OCI-LY7 (cell line): Measurements from ENCODE around the gene STN1. TPM values are rescaled to one million over a fixed set of nuclear protein-coding genes. Genes with fewer than 3 reads are reported as not detected.

Source experiments
- BruUV-seq: library from RNA; stranded (reverse); fragments of 400-500 nt; replicated peaks from 2 replicates; lab custom pipeline; 2021; lab: Mats Ljungman, UMichigan
- CTCF ChIA-PET: fragments of 300-600 bp; sonication (Branson Sonifier 250); formaldehyde crosslinking; loops from one replicate; lab custom pipeline; 2022; ENCODE audit warnings: antibody characterized with exemption; ENCODE audit not compliant: unreplicated experiment; lab: Charles Lee
- POLR2A ChIA-PET: fragments of 300-600 bp; sonication (Branson Sonifier 250); formaldehyde crosslinking; loops from one replicate; lab custom pipeline; 2022; ENCODE audit warnings: antibody characterized with exemption; lab: Charles Lee
- DNase-seq: peaks from one replicate; pipeline ENCODE4 v3.0.0-alpha.2; 2015; ENCODE audit warnings: low spot score
- H2AFZ ChIP-seq: fragments of 200-600 bp; sonication (generic), shearing (Covaris generic); 2 replicates; pipeline ENCODE4 v1.6.1; 2014; ENCODE audit warnings: mild to moderate bottlenecking, antibody characterized with exemption, low read length, moderate library complexity
- H3K27ac ChIP-seq: fragments of 200-600 bp; sonication (generic); 2 replicates; pipeline ENCODE4 v1.5.1; 2014; ENCODE audit warnings: mixed run types, low read depth, mild to moderate bottlenecking, moderate library complexity, low read length, inconsistent platforms; ENCODE audit not compliant: poor library complexity, severe bottlenecking
- H3K36me3 ChIP-seq: fragments of 200-600 bp; sonication (generic); 2 replicates; pipeline ENCODE4 v1.6.1; 2014; ENCODE audit warnings: mild to moderate bottlenecking, antibody characterized with exemption, low read length, moderate library complexity, mixed read lengths; ENCODE audit not compliant: insufficient read depth
- H3K4me1 ChIP-seq: fragments of 200-600 bp; sonication (generic); 2 replicates; pipeline ENCODE4 v1.5.1; 2014; ENCODE audit warnings: mild to moderate bottlenecking, low read length; ENCODE audit not compliant: insufficient read depth, poor library complexity, severe bottlenecking
- H3K4me2 ChIP-seq: fragments of 200-600 bp; sonication (generic); 2 replicates; pipeline ENCODE4 v1.6.1; 2014; ENCODE audit warnings: mild to moderate bottlenecking, low read length
- H3K4me3 ChIP-seq: fragments of 200-600 bp; sonication (generic); 2 replicates; pipeline ENCODE4 v1.5.1; 2014; ENCODE audit warnings: mild to moderate bottlenecking, low read depth, low read length; ENCODE audit not compliant: poor library complexity, severe bottlenecking
- H3K79me2 ChIP-seq: fragments of 200-600 bp; sonication (generic); 2 replicates; pipeline ENCODE4 v1.6.1; 2016; ENCODE audit warnings: low read depth, mild to moderate bottlenecking, low read length, moderate library complexity, mixed read lengths; ENCODE audit not compliant: insufficient read depth
- H3K9me2 ChIP-seq: fragments of 200-600 bp; sonication (generic); 2 replicates; pipeline ENCODE4 v1.6.1; 2016; ENCODE audit warnings: mild to moderate bottlenecking, low read length, mixed read lengths; ENCODE audit not compliant: insufficient read depth
- H3K9me3 ChIP-seq: fragments of 200-600 bp; sonication (generic); 2 replicates; pipeline ENCODE4 v1.6.1; 2014; ENCODE audit warnings: mild to moderate bottlenecking, mixed run types, low read length, mixed read lengths
- H4K20me1 ChIP-seq: fragments of 200-600 bp; sonication (generic); 2 replicates; pipeline ENCODE4 v1.6.1; 2014; ENCODE audit warnings: mild to moderate bottlenecking, antibody characterized with exemption, low read length, moderate library complexity, mixed read lengths; ENCODE audit not compliant: insufficient read depth
- EZH2phosphoT487 ChIP-seq: fragments of 200-600 bp; sonication (generic); IDR thresholded peaks from 2 replicates; pipeline ENCODE4 v1.6.1; 2018; ENCODE audit warnings: low read depth, borderline replicate concordance, mild to moderate bottlenecking, mixed run types, antibody characterized with exemption, low read length, moderate library complexity, mixed read lengths
- intact Hi-C: fragments of 100-400 bp; cut with micrococcal nuclease; formaldehyde crosslinking; loops from one replicate; pipeline ENCODE4 v1.10.0; 2022; ENCODE audit not compliant: unreplicated experiment
- total RNA-seq, 2 experiments: library from RNA; depleted of rRNA in 1 of 2; stranded (reverse); fragments of >200 nt in 1 of 2; shearing (Covaris generic) in 1 of 2; gene quantifications; 2 replicates each; pipeline ENCODE4 v1.2.3, GENCODE V29; 2014 to 2022
- TF ChIP-seq, protein P1 (sequence below): fragments of 200-600 bp; sonication (generic); conservative IDR thresholded peaks from 2 replicates; pipeline ENCODE4 v1.5.1; 2014; ENCODE audit warnings: mild to moderate bottlenecking, antibody characterized with exemption, low read length, moderate library complexity, mixed read lengths

The STN1 gene
- total RNA-seq, 2 experiments from 2014 or later, result 19.5 to 24.5 TPM

DNA sequence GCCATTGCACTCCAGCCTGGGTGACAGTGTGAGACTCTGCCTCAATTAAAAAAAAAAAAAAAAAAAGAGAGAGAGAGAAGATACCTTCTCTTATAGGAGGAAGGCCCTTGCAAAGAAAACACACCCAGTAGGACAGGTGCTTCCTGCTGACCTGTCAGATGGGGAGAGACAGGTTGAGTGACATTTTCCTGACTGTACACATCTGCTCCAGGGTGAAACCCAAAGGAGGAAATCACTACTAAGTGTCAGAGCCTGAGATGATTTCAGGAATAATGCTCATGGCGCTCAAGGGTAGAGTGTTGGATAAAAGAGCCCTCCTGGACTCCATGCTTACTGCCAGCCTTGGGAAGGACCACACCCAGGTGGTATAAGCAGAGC lies 1.7 kb upstream of the STN1 start:
- Histone ChIP-seq H3K4me2 (no peak overlapping the region), H3K79me2 (peaks cover 15% of the 10 kb centered on the region; the same call in 1 of the 2 replicates), H2AFZ (no peak overlapping the region), H3K9me2 (no peaks in the 10 kb centered on the region), H3K27ac (no peak overlapping the region), H3K4me3 (no peak overlapping the region), H3K9me3 (peaks cover 12% of the 10 kb centered on the region), H3K36me3 (peaks cover 15% of the 10 kb centered on the region), H4K20me1 (no peaks in the 10 kb centered on the region), H3K4me1 (peaks cover 28% of the 10 kb centered on the region)
- no peak for DNase-seq
- TF ChIP-seq, protein P1, sequence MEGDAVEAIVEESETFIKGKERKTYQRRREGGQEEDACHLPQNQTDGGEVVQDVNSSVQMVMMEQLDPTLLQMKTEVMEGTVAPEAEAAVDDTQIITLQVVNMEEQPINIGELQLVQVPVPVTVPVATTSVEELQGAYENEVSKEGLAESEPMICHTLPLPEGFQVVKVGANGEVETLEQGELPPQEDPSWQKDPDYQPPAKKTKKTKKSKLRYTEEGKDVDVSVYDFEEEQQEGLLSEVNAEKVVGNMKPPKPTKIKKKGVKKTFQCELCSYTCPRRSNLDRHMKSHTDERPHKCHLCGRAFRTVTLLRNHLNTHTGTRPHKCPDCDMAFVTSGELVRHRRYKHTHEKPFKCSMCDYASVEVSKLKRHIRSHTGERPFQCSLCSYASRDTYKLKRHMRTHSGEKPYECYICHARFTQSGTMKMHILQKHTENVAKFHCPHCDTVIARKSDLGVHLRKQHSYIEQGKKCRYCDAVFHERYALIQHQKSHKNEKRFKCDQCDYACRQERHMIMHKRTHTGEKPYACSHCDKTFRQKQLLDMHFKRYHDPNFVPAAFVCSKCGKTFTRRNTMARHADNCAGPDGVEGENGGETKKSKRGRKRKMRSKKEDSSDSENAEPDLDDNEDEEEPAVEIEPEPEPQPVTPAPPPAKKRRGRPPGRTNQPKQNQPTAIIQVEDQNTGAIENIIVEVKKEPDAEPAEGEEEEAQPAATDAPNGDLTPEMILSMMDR, result no peak
- no peak for TF ChIP-seq EZH2phosphoT487
- intact Hi-C loops, result loop anchor here (2.0 to 10.0 kb wide), 2 partner anchors 47 to 425 kb away; partner anchors contain the start of gene SLK
- ChIA-PET CTCF (no interaction called here), POLR2A (interaction anchor here (1.2 kb wide), 1 partner anchor 202 kb away, joined by 6 read pairs; the partner anchor contains the start of gene SFR1)
- no TSS peak for BruUV-seq

DNA sequence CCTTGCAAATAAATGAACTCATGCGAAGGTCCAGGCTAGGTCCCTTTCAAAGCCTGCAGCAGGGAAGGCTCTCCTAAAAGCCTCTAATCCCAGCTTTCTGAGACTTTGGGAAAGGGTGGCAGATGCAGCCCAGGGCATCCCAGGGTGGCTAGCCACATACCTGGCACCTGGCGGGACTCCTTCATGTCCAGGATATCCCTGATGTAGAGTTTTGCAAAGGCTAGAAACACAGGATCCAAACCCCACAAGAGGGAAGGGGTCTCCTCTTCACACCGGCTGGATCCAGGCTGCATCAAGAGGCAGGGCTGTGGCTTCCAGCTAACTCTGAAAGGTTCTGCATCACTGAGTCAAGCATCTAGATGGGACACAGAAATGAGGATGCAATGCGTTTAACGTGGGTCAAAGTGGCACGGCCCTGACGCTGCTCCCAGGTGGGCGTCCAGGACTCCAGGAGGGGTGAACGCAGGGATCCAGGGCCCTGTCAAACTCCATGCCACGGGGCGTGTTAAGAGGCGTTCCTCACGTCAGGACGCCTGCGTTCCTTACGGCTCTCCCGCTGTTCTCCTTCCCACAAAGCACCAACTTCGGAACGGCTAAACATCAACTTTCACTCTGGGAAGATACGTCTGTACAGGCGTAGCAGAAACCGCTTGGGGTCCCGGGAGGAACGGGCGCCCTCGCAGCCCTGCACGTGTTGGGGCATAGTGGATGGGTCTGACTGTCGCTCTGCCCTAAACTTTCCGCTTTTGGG lies 507 bp downstream of the STN1 start:
- peaks cover 15% of the 10 kb centered on the region for H3K9me3 ChIP-seq
- peak overlapping the region; percentile 41 for H3K27ac ChIP-seq
- intact Hi-C loops, result loop anchor here (1.0 to 10.0 kb wide), 3 partner anchors 49 to 427 kb away; partner anchors contain the start of gene SLK
- peaks cover 18% of the 10 kb centered on the region for H3K36me3 ChIP-seq
- no peaks in the 10 kb centered on the region for H4K20me1 ChIP-seq
- no TSS peak for BruUV-seq
- H3K79me2 ChIP-seq, result peaks cover 15% of the 10 kb centered on the region; the same call in 1 of the 2 replicates
- H3K9me2 ChIP-seq, result no peaks in the 10 kb centered on the region
- POLR2A ChIA-PET, result interaction anchor here (0.6 to 1.7 kb wide), 7 partner anchors 50 to 530 kb away, joined by 3 to 11 read pairs (median 5); partner anchors contain the start of gene SFR1
- H2AFZ ChIP-seq, result peak overlapping the region; percentile 75
- peak; percentile 55 for DNase-seq
- H3K4me3 ChIP-seq, result peak overlapping the region; percentile 75
- TF ChIP-seq, protein P1, result no peak
- TF ChIP-seq EZH2phosphoT487, result no peak
- H3K4me1 ChIP-seq, result peaks cover 28% of the 10 kb centered on the region
- CTCF ChIA-PET, result interaction anchor here (0.5 to 1.2 kb wide), 2 partner anchors 53 to 167 kb away, joined by 3 to 5 read pairs; no protein-coding TSS in a partner anchor
- peak overlapping the region; percentile 99 for H3K4me2 ChIP-seq
